K562 (cell line): ENCODE measurements around the gene PGD. TPM values are rescaled to one million over a fixed set of nuclear protein-coding genes. Genes with fewer than 3 reads are reported as not detected.

Experiments
- CHD7 ChIP-seq: fragments of 200-600 bp; sonication (generic); IDR thresholded peaks from one replicate; pipeline ENCODE4 v1.6.1; 2012; ENCODE audit warnings: mild to moderate bottlenecking, low read depth, low read length, inconsistent platforms
- E2F4 ChIP-seq: sonication (generic); formaldehyde crosslinking; IDR thresholded peaks from 2 replicates; pipeline ENCODE4 v1.8.0; 2022; ENCODE audit warnings: mild to moderate bottlenecking, low read depth, missing genetic modification reagents
- E2F5 ChIP-seq: sonication (generic); formaldehyde crosslinking; IDR thresholded peaks from 2 replicates; pipeline ENCODE4 v1.8.0; 2022; ENCODE audit warnings: mild to moderate bottlenecking, missing genetic modification reagents
- KAT8 ChIP-seq: fragments of 450-650 bp; IDR thresholded peaks from 2 replicates; pipeline ENCODE4 v1.6.1; 2016; ENCODE audit warnings: low read depth, mild to moderate bottlenecking
- SMAD3 ChIP-seq: fragments of 450-650 bp; formaldehyde crosslinking; conservative IDR thresholded peaks from 2 replicates; pipeline ENCODE4 v1.4.0; 2020; ENCODE audit warnings: mild to moderate bottlenecking
- ZNF592 ChIP-seq: fragments of 450-650 bp; IDR thresholded peaks from 2 replicates; pipeline ENCODE4 v1.6.1; 2017; ENCODE audit warnings: antibody characterized with exemption, mild to moderate bottlenecking
- polyA plus RNA-seq, 8 experiments: library from polyadenylated mRNA; depleted of rRNA in 4 of 8; stranded (reverse) in 5 of 8; unstranded in 3 of 8; fragments of >200 nt; fragmentation: Nextera tagmentation in 2 of 8; fragmentation: Illumina TruSeq in 1 of 8; extraction: Ambion mirVana in 2 of 8; extraction: Trizol in 1 of 8; gene quantifications; 2 replicates each; pipeline versions ENCODE4 v1.2.1 to v1.2.3, GENCODE V29; 2011 to 2014; ENCODE audit warnings: inconsistent platforms in 1 of 8, missing spikeins in 1 of 8
- total RNA-seq, 7 experiments: library from RNA; depleted of rRNA in 6 of 7; stranded (reverse); fragments of >200 nt in 6 of 7; fragmentation: Illumina TruSeq in 2 of 7; extraction: Trizol in 2 of 7; gene quantifications; 2 replicates each; pipeline versions ENCODE4 v1.2.1 to v1.2.3, GENCODE V29; 2011 to 2021; ENCODE audit warnings: low replicate concordance in 1 of 7

Gene PGD
- total and polyA plus RNA-seq, 9 of the 15 experiments (the other 6 are each of a cell fraction or from before 2014, with no cell fraction given) = 177 to 542 (median 270) TPM

GRCh38 chr1:10378081-10378841 lies 20.6 kb upstream of the PGD start (continued):
- TF ChIP-seq CHD7 = no peak
- no peak for TF ChIP-seq SMAD3 (CRISPR knock-in tag)
- no peak for TF ChIP-seq ZNF592
- TF ChIP-seq E2F4 (CRISPR knock-in tag) = no peak
- no peak for TF ChIP-seq KAT8
- no peak for TF ChIP-seq E2F5 (CRISPR knock-in tag)
